IPS DF 4.7 (cell line): ENCODE data around the gene ACACB.

Experiments
- DNase-seq: peaks from one replicate; pipeline ENCODE4 v3.0.0-alpha.2; 2013; ENCODE audit warnings: low spot score; ENCODE audit errors: extremely low read depth

The ACACB gene

GRCh38 chr12:109109746-109110350 is 6.5 kb upstream of the ACACB start:
- DNase-seq, result no peak

DNA sequence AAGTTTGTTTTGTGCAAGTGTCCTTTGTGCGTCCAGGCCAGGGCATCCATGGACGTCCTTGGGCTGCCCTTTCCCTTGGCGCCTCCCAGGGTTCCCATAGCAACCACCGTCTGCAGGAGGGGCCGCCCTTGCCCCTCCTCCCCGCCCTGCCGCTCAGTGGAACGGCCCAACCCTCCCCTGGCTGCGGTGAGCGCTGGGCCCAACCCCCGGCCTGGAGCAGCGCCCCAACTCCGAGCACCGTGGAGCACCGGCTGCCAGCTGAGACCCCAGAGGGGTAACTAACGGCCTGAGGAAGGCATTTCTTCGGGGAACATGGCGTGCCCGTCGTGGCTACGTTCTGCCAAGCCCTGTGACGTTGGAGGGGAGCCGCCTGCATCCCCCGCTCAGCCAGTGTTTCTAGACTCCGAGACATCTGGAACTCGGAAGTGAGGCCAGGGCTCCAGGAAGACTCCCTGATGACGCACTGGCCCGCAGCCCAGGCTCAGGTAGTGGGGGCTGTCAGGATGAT is 5.3 kb upstream of the ACACB start:
- DNase-seq, result no peak

- no peak for DNase-seq
Measured at GRCh38 chr12:109112720-109113465, 3.5 kb upstream of the ACACB start.

DNA sequence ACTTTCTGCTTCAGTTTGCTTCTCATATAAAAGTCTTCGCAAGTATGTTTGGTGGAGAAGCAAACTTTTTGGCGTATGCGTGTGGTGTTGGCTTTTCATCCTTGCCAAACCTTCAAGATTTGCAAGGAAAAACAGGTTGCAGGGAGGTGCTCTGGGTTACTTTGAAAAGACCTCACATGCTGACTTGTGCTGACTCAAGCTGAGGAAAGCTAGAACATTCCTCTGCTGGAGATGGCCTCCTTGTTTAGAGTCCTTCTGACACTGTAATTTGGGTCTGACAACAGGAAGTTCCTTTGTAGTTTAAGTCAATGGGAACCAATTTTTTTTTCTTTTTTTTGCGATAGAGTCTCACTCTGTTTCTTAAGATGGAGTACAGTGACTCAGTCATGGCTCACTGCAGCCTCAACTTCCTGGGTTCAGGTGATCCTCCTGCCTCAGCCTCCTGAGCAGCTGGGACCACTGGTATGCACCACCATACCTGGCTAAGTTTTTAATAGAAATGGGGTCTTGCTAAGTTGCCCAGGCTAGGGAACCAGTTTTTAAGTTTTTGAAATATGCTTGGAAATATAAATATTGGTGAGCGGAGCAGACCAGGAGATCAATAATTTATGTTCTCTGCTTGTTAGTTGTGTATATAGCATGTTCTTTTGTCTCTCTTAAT is 2.6 kb upstream of the ACACB start:
- no peak for DNase-seq

GRCh38 chr12:109114644-109115043 is 1.7 kb upstream of the ACACB start:
- no peak for DNase-seq

GRCh38 chr12:109115404-109115757 is 1.0 kb upstream of the ACACB start:
- no peak for DNase-seq

DNA sequence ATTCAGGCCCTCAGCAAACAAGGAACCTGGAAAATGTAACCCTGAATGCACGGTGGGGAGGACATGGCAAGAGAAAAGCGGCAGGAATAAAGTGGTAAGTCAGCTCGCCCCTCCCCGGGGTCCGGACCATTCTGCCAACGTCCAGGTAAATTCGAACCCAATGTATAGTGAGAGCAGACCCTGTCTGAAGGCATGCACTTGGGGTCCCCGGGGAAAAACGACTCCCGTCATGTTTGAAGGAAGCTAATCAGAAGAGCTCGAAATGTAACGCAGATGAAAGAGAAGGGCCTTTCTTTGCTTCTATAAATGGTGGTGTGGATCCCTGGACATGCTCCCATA is 193 bp downstream of the ACACB start:
- no peak for DNase-seq

GRCh38 chr12:109120095-109120494 is 3.7 kb downstream of the ACACB start:
- DNase-seq, result no peak

- DNase-seq, result no peak
Measured at GRCh38 chr12:109120557-109120956, 4.2 kb downstream of the ACACB start.

- DNase-seq, result no peak
Measured at GRCh38 chr12:109121346-109121880, 5.0 kb downstream of the ACACB start.

DNA sequence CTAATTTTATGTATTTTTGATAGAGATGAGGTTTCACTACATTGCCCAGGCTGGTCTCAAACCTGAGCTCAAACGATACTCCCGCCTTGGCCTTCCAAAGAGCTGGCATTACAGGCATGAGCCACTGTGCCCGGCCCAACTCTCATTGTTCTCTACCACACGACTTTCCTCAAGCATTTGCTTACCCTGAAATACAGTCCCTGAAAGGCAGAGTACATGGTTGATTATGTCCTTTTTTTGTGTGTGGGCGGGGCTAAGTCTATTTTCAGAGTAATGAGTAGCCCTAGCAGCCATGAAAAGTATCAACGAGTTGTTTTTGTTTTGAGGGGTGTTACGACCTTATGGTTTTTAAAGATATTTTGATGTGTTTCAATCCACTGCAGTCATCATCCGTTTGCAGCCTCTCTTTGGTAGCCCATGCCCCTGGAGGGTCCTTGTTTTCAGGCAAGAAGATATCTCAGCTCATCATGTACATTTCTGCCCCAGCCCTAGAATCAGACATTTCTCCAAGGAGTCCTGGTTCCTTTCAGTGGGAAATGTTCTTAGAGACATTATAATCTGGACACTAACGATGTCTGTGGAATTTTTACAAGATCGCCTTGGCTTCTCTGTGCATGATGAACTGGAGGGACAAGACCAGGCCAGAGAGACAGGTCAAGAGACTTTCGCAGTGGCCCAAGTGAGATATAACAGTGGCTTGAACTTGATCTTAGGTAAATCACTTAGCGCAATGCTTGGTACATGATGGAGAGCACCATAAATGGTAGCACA is 8.7 kb downstream of the ACACB start:
- DNase-seq, result no peak

DNA sequence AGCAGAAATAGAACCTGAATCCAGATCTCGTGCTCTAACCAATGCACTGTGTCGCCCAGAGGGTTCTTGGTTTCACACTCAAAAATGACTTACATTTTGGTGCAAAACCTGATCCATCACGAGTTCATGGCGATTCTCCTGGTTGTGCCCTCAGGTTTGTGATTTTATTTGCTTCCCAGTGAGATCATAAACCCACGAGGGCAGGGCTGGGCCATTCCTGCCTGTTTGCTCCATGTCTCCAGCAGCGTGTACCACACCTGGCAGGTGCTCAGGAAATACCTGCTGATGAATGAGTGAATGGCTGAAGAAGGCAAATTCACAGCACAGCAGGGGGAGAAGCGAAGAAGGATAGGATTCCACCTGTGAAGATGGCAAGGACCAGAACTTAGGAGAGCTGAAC is 9.4 kb downstream of the ACACB start:
- DNase-seq, result no peak

GRCh38 chr12:109126784-109127183 is 10.4 kb downstream of the ACACB start:
- no peak for DNase-seq

GRCh38 chr12:109127533-109128242 is 11.3 kb downstream of the ACACB start:
- DNase-seq, result no peak

GRCh38 chr12:109130297-109131153 is 14.1 kb downstream of the ACACB start:
- DNase-seq, result no peak

- DNase-seq, result no peak
Measured at GRCh38 chr12:109131154-109132050, 15.0 kb downstream of the ACACB start.

GRCh38 chr12:109134186-109134917 is 18.0 kb downstream of the ACACB start:
- peak; percentile 19 for DNase-seq

DNA sequence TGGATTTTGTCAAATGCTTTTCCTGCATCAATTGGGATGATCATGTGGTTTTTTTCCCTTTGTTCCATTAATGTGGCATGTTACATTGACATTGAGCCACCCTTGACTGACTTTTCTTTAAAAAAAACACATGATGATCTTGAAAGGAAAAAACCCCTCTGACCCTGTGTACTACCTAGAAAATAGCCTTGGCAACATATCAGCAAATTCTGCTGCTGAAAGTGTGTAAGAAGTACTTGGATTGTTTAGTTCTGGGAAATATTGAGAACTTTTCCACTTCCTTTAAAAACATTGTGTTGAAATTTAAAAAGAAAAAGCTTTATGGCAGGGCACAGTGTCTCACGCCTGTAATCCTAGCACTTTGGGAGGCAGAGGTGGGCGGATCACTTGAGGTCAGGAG is 20.7 kb downstream of the ACACB start:
- no peak for DNase-seq
